ENCODE measurements around the gene NISCH.
A peak's percentile ranks its signal among the peaks of the same experiment; 100 is the strongest.
"Not testable (repeated sequence)": the region's sequence is repeated elsewhere in the genome, so short reads cannot be mapped to it uniquely, and the experiment has no call there.

NISCH gene

DNA sequence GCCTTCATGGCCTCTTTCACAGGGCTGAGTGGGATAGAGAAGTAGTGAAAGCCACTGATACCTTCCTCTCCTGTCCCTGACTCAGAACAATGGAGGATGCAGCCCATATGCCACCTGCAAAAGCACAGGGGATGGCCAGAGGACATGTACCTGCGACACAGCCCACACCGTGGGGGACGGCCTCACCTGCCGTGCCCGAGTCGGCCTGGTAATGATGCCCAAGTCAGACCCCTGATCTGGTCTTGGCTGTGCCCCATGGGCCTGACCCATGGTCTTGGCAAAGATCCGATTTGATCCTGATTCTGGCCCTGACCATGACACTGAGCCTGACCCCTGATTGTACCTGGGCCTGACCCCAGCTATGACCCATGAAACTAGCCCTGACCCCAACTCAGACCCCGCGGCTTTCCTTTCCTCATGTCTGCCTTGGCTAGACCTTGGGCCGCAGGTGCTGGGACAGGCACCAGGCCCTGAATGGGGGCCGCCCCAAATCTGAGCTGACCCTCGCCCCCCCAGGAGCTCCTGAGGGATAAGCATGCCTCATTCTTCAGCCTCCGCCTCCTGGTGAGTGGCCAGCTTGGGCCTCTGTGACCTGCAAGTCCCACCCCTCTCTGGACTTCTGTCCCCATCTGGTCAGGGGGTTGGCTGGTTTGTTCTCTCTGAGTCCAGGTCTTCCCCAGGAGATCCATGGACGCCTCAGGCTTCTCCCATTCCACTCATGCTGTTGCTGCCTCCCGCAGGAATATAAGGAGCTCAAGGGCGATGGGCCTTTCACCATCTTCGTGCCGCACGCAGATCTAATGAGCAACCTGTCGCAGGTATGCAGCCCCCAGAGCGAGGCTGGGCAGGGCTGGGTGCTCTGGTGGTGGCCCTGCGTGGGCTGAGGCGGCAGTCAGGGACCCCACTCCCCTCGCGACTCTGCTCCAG is 62.7 kb downstream of the NISCH start:
- no peak for DNase-seq

DNA sequence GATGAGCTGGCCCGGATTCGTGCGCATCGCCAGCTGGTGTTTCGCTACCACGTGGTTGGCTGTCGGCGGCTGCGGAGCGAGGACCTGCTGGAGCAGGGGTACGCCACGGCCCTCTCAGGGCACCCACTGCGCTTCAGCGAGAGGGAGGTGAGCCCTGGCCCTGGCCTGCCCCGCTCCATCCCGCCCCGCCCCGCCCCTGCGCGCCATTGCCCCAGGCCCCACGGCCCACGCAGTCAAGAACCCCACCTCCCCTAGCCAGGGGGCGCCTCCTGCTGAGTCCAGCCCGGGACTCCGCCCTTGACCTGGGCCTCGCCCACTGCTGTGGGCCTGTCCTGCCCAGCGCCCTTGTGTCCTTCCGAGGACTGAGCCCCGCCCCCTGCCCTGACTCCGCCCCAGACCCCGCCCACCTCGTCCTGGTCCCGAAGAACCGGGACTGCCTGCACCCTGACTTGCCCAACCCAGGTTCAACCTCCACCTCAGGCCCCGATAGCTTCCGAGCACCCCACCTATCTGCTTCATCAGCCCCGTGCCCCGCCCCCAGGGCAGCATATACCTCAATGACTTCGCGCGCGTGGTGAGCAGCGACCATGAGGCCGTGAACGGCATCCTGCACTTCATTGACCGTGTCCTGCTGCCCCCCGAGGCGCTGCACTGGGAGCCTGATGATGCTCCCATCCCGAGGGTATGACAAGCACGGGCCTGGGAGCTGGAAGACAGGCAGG is 63.5 kb downstream of the NISCH start:
- peak; percentile 85 for DNase-seq

DNA sequence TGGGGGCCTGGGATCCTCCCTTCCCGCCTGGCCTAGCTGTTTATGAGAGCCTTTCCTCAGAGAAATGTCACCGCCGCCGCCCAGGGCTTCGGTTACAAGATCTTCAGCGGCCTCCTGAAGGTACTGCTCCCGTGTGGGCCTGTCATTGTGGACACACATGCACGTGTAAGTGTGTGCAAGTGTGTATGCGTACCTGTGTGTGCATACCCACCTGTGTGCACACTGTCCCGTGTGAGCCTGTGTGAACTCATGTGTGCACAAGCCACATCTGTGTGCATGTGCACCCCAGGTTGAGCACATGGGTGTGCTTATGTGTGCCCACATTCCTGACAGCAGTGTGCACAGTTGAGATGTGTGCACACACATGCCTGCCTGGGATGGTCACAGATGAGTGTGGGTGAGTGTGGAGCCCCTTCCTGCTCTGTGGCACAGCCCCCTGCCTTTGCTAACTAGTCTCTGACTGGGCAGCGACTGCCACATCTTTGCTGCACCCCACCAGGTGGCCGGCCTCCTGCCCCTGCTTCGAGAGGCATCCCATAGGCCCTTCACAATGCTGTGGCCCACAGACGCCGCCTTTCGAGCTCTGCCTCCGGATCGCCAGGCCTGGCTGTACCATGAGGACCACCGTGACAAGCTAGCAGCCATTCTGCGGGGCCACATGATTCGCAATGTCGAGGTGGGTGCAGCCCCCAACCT is 64.2 kb downstream of the NISCH start:
- no peak for DNase-seq

DNA sequence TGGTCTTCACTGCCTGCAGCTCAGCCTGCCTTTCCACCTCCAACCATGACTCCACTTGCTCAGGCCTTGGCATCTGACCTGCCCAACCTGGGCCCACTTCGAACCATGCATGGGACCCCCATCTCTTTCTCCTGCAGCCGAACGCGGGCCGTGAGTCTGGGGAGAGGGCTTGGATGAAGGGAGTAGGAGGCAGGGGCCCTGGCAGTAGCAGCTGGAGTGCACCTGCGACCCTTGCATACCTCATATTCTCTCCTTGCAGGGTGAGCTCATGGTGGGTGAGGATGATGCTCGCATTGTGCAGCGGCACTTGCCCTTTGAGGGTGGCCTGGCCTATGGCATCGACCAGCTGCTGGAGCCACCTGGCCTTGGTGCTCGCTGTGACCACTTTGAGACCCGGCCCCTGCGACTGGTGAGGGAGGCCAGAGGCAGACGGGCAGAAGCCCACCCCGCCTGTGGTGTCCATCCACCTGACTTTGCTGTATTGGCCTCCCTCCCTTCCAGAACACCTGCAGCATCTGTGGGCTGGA is 64.8 kb downstream of the NISCH start:
- DNase-seq = no peak

DNA sequence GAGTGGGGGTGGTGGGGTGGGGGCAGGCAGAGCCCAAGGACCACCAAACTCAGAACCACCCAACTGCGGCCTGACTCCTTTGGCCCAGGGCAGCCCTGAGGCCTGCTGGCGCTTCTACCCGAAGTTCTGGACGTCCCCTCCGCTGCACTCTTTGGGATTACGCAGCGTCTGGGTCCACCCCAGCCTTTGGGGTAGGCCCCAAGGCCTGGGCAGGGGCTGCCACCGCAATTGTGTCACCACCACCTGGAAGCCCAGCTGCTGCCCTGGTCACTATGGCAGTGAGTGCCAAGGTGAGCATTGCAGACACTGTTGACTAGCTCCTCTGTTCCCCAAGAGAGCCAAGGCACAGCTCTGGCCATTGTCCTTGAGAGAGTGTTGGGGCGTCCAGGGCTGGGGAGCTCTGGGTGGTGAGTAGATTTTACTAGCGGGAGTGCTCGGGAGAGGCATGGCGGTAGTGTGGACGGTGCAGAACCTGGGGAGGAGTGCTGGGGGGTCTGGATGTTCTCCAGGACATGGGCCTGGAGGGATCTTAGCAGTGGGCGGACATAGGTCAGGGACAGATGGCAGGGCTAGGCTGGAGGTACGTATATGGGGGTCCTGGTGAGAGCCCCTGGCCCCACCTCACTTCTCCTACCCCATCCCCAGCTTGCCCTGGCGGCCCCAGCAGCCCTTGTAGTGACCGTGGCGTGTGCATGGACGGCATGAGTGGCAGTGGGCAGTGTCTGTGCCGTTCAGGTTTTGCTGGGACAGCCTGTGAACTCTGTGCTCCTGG is 65.5 kb downstream of the NISCH start:
- DNase-seq = peak; percentile 44

DNA sequence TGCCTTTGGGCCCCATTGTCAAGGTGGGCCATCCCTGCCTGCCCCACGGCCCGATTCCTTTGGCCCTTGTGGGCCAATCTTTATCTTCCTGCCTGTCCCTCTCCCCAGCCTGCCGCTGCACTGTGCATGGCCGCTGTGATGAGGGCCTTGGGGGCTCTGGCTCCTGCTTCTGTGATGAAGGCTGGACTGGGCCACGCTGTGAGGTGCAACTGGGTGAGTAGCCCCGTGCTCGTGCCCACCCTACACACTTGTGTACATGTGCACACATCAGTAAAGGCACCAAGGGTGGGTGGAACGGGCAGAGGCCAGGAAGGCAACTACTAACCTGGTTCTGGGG is 66.1 kb downstream of the NISCH start:
- DNase-seq = peak; percentile 39

DNA sequence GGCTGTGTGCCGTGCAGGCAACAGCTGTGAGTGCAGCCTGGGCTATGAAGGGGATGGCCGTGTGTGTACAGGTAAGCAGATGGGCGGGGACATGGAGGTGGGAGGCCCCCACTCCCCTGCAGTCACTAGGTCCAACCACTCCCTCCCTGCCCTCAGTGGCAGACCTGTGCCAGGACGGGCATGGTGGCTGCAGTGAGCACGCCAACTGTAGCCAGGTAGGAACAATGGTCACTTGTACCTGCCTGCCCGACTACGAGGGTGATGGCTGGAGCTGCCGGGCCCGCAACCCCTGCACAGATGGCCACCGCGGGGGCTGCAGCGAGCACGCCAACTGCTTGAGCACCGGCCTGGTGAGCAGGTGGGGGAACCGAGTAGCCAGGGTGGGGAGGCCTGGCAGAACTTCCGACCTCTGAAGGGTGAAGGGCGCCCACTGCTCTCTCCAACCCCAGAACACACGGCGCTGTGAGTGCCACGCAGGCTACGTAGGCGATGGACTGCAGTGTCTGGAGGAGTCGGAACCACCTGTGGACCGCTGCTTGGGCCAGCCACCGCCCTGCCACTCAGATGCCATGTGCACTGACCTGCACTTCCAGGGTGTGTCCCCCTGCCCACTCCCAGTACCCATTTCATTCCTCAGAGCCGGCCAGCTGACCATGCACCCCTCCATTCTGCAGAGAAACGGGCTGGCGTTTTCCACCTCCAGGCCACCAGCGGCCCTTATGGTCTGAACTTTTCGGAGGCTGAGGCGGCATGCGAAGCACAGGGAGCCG is 66.7 kb downstream of the NISCH start:
- no peak for DNase-seq

DNA sequence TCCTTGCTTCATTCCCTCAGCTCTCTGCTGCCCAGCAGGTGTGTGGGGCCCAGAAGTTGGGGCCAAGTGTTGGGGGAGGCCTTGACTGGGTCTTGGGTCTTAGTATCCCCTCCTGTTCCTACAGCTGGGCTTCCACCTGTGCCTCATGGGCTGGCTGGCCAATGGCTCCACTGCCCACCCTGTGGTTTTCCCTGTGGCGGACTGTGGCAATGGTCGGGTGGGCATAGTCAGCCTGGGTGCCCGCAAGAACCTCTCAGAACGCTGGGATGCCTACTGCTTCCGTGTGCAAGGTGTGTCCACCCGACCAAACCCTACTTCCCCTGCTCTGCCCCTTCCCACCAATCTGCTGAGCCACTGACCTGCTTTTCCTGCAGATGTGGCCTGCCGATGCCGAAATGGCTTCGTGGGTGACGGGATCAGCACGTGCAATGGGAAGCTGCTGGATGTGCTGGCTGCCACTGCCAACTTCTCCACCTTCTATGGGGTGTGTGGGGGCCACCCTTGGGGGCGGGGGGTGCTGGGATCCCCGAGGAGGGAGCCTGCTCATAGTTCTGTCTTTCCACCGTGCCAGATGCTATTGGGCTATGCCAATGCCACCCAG is 67.3 kb downstream of the NISCH start:
- DNase-seq = peak; percentile 49

DNA sequence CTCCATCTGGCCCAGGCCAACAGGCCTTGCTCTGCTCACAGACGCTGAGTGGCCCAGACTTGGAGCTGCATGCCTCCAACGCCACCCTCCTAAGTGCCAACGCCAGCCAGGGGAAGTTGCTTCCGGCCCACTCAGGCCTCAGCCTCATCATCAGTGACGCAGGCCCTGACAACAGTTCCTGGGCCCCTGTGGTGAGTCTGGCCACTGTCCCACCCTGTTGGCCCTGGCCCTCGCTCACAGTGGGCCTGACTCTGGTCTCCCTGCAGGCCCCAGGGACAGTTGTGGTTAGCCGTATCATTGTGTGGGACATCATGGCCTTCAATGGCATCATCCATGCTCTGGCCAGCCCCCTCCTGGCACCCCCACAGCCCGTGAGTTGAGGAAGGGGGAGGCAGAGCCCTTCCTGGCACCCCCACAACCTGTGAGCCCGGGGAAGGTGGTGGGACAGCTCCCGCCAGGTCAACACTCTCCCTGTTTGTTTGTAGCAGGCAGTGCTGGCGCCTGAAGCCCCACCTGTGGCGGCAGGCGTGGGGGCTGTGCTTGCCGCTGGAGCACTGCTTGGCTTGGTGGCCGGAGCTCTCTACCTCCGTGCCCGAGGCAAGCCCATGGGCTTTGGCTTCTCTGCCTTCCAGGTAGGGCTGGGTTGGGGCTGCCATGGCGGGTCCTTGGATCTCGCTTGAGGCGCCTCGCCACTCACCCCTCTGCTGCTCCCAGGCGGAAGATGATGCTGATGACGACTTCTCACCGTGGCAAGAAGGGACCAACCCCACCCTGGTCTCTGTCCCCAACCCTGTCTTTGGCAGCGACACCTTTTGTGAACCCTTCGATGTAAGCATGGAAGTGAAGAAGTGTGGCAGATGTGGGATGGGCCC is 68.2 kb downstream of the NISCH start:
- peak; percentile 35 for DNase-seq

DNA sequence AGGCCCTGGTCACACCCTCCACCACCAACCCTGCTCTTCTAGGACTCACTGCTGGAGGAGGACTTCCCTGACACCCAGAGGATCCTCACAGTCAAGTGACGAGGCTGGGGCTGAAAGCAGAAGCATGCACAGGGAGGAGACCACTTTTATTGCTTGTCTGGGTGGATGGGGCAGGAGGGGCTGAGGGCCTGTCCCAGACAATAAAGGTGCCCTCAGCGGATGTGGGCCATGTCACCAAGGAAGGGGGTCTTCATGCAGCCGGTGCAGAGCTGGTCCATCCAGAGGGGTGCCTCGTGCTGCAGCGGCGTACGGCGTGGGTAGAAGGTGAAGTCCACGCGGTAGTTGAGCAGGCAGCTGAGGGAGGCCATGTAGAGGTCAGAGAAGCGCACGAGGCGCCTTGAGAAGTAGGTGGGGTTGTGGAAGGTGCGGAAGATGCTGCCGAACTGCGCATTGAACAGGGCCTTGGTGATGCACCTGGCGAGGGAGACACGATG is 68.9 kb downstream of the NISCH start:
- peak; percentile 52 for DNase-seq

DNA sequence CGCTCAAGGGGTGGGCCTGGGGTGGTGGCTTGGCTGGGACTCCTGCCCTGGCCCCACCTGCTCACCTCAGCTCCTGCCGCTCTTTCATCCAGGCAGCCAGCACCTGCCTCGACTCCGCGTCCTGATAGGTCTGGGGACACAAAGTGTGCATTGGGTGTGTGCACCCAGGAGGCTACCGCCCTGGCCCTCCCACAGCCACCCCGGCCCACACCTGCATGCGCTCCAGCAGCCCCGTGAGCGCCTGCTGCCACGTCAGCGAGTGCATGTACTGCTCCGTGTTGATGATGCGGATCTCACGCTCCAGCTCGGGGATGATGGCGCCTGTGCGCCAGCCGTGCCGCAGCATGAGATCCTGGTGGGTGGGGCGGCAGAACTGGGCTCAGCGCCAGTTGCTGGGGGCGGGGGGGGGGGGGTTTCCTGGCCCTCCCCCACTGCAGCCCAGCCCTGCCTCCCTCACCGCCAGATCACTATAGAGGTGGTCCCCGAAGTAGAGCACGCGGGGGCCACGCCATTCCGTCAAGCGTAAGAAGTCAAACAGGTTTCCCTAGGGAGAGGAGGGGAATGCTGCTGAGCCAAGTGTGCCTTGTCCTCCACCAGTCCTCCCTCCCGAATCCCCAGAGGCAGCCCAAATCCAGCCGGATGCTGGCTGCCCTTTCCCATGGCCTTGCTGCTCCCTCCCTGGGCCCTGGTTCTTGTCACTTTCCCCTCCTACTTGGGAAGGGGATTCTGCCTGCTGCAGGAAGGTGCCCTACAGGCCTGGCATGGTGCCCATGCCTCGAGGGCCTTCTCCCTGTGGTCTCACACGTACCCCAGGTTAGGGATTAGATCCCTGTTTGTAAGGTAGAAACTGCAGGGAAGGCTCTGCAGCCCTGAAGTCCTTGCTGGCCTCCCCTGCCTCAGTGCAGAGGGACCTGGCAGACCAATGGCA is 69.6 kb downstream of the NISCH start:
- DNase-seq = peak; percentile 54

DNA sequence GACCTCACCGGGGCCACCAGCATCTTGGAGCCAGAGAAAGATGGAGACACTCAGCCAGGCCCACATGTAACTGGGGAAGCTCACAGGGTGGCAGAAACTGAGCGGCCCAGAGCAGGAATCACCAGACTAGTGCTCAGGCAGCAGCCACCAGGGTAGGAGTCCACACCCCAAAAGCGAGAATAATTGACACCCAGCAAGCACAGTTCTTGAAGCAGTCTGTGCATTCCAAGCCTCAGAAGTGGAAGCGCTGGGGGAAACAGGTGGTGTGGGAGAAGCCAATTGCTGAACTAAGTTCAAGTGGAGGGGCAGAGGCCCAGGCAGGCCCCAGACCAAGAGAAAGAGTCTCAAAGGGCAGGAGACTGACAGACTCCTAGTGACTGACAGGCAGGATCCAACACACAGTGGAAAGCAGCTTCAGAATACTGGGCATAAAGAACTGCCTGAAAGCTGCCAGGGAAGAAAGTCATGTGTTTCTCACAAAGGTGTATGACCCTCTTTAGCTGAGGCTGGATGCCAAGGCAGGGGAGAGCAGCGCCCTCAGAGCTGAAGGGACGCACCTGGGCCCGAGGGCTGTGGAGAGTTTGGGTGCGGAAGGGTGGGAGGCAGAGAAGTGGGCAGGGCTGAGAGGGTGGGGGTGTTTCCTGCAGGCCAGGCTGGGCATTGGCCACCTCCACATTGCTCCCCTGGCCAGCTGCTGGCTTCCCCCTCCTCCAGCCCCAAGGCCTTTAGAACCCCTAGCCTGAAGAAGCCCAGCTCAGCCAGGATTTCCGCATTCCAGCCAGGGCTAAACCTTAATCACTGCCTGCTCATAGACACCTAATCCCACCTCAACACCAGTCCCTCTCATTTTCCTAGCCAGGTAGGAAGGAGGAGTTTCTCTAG is 70.5 kb downstream of the NISCH start:
- DNase-seq = peak; percentile 34

DNA sequence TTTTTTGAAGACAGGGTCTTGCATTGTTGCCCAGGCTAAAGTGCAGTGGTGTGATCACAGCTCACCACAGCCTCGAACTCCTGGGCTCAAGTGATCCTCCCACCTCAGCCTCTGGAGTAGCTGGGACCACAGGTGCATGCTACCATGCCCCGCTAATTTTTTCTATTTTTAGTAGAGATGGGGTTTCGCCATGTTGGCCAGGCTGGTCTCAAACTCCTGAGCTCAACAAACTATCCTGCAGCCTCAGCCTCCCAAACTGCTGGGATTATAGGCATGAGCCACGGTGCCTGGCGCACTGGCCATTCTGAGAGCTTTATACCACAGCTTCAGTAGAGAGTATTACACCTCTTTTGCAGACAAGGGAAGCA is 71.3 kb downstream of the NISCH start:
- not testable (repeated sequence) for DNase-seq

DNA sequence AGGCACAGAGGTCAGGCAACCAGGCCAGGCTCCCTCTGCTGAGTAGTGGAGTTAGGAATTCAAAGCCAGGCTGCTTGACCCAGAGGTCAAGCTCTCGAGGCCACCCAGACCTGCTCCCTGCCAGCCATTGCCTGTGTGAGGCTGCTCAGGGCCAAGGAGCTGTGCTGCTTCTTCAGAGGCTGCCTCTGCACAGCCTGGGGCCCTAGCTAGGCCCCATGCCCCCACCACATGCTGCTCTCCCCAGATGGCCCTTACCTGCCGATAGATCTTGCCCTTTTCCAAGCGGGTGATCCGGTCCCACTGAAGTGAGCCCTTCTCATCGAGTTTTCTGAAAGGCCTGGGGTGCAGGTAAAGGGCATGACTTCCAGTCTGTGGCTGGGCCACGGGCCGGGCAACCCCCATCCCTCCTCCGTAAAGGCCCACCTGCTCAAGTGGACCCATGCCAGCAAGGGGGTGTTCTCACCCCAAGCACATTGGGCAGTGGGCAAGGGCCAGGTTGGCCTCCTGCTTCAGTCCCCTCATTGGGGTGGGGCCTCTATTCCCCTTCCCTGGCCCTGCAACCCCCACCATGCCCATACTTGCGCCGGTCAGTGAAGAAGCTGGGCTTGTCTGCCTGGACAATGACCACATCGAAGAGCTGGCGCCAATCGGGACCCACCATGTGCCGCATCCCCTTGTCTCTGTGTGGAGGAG is 71.8 kb downstream of the NISCH start:
- DNase-seq = peak; percentile 31

DNA sequence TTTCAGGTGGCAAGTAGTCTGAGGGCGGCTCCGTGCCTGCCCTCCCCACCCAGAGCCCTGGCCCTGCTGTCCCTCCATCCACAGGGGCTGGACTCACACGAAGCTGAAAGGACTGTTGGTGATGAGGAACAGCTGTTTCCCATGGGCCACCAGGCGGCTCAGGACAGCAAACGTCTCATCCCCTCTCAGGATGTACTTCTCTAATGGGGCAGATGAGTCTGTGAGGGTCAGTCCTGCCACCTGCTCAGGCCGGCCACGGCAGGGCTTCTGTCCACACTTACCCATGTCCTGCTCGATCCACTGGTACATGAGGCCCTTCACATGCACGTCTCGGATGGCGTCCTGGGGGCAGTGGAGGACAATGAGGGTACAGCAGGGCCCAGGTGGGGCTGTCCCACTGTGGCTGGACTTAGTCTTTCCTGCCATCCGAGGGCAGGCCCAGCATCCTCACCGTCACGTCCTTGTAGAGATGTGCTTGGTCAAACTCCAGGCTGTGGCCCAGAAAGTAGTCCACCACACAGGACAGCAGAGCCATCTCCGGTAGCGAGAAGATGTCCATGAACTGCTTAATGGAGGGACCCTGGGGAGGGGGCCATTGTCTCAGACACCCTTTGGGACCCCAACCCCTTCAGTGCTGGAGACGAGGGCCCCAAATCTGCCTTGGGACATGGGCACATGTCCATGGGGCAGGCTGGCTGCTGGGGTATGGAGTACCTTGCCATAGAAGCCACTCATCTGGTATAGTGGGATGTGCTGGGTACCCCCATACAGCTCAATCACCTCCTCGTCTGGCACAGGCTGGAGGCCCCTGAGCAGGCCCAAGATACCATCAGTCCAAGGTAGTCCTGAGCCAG is 72.6 kb downstream of the NISCH start:
- DNase-seq = no peak

All from 8988T (cell line).